Measurements from ENCODE around the gene VARS1.
"Not testable (repeated sequence)": the region's sequence is repeated elsewhere in the genome, so short reads cannot be mapped to it uniquely, and the experiment has no call there.

VARS1 gene

GRCh38 chr6:31821301-31822035 lies 25.9 kb upstream of the VARS1 start:
- DNase-seq: peak; percentile 32

- DNase-seq: not testable (repeated sequence)
These were observed 24.8 kb upstream of the VARS1 start for GRCh38 chr6:31820399-31820798.

DNA sequence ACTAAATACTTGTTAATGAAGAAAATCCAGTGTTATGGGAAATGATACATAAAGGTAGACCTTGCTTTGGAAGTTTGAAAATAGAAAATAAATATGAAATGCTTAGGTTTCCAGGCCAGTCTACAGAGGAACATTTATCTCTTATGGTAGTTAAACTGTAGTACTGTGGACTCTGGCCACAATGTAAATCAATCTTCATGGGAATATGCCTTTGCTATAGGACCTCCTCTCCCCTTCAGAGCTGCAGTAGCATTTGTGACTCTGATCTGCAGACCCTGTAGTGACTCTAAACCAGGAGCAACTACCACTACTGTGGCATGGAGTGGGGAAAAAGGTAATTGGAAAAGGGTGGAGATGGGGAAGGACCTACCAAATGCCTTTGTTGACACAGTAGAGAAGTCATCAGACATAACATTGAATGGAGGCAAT lies 24.3 kb upstream of the VARS1 start:
- DNase-seq: no peak

GRCh38 chr6:31817929-31818511 lies 22.5 kb upstream of the VARS1 start:
- DNase-seq: not testable (repeated sequence)

DNA sequence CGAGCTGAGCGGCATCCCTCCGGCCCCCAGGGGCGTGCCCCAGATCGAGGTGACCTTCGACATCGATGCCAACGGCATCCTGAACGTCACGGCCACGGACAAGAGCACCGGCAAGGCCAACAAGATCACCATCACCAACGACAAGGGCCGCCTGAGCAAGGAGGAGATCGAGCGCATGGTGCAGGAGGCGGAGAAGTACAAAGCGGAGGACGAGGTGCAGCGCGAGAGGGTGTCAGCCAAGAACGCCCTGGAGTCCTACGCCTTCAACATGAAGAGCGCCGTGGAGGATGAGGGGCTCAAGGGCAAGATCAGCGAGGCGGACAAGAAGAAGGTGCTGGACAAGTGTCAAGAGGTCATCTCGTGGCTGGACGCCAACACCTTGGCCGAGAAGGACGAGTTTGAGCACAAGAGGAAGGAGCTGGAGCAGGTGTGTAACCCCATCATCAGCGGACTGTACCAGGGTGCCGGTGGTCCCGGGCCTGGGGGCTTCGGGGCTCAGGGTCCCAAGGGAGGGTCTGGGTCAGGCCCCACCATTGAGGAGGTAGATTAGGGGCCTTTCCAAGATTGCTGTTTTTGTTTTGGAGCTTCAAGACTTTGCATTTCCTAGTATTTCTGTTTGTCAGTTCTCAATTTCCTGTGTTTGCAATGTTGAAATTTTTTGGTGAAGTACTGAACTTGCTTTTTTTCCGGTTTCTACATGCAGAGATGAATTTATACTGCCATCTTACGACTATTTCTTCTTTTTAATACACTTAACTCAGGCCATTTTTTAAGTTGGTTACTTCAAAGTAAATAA lies 21.8 kb upstream of the VARS1 start:
- DNase-seq: not testable (repeated sequence)

GRCh38 chr6:31815025-31815838 lies 19.7 kb upstream of the VARS1 start, which contains the start of the genes HSPA1A and HSPA1L:
TSS of gene HSPA1A (plus strand) at chr6:31815543. CDS start at chr6:31815757, 214 bp downstream.
TSS of gene HSPA1L (minus strand) at chr6:31815283. CDS start at chr6:31811972, 3,311 bp downstream.
- DNase-seq: peak; percentile 54

DNA sequence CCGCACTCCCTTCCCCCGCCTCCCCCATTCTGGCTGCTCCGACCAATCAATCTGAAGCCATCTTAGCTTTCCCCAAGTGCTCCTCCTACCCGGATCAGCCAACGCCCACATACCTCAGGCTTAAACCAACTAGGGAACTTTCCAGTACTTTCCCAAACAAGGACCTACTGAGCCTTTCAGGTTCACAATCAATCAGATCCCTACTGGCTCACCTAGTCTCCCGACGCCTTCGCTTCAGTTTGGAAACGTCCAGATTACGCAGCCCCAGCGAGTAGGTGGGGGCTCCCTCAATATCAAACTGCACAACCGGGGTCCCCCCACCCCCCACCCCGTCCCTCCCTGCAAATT lies 19.1 kb upstream of the VARS1 start:
- peak; percentile 48 for DNase-seq

DNA sequence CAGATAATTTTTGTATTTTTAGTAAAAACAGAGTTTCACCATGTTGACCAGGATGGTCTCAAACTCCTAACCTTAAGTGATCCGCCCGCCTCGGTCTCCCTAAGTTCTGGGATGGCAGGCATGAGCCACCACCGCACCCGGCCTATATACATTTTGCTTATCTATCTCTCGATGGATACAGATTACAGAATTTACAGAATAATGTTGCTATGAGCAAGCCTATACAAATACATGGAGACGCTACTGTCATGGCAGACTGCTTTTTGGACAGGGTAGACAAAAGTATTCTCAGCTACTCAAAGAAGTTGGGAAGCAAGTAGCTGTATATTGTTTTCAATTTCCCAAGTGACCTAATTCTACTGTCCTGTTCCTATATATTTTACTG lies 17.9 kb upstream of the VARS1 start:
- DNase-seq: no peak

DNA sequence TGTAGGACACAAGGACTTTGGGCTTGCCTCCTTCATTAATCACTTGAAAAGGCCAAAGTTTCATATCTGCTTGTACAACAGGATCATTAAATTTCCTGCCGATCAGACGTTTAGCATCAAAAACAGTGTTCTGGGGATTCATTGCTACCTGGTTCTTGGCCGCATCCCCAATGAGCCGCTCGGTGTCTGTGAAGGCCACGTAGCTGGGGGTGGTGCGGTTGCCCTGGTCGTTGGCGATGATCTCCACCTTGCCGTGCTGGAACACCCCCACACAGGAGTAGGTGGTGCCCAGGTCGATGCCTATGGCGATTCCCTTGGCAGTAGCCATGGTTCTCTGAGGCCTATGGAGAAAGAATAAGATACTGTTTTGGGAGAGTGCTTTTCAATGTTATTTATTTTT lies 16.1 kb upstream of the VARS1 start:
- no peak for DNase-seq

GRCh38 chr6:31808599-31808998 lies 13.0 kb upstream of the VARS1 start:
- DNase-seq: not testable (repeated sequence)

- peak; percentile 96 for DNase-seq
These were observed 11.1 kb upstream of the VARS1 start, which contains the start of gene LSM2 for GRCh38 chr6:31806470-31807272. TSS of gene LSM2 (minus strand) at chr6:31806966. CDS start at chr6:31806757, 209 bp downstream.

DNA sequence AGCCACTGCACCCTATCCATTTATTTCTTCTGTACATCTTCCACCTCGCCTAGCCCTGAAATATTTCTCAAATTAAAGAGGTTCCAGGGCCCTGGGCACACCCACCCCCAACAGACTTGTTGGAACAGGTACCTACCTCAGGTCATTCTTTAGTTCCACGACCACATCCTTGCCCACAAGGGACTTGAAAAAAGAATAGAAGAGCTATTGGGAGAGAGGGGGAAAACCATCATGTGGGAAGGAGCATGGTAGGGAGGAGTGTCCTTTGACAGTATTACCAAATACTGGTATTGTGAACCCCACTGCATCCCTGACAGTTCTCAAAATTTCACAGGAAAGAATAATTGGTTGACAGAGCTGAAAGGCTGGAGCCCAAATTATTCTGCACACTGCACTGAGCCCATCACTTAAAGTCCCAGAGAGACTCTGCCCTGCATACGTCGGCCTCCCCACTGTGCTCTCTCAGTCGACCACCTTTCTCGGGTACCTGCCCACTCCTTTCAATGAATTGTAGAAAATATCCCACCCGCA lies 10.5 kb upstream of the VARS1 start:
- no peak for DNase-seq

DNA sequence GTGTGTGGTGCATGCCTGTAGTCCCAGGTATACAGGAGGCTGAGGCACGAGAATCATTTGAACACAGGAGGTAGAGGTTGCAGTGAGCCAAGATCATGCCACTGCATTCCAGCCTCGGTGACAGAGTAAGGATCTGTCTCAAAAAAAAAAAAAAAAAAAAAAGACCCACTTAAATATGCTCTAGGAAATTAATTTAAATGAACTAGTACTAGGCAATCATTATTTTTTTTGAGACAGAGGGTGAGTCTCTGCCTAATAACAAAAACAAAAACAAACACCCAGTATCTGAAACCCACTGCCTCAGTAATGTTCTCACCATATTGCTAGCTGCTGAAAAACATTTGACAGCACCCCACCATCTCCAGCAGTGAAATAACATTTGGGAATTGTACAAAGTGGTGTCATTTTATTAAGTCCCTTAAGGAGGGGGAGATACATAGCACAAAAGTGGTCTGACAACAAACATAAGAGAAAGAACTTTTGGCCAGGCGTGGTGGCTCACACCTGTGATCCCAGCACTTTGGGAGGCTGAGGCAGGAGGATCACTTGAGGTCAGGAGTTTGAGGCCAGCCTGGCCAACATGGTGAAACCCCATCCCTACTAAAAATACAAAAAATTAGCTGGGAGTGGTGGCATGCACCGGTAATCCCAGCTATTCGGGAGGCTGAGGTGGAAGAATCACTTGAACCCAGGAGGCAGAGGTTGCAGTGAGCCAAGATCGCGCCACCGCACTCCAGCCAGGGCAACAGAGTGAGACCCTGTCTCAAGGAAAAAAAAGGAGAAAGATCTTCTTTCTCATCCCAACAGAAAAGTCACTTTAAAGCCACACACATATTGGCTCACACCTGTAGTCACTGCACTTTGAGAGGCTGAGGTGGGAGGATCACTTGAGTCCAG lies 5.7 kb upstream of the VARS1 start:
- DNase-seq: not testable (repeated sequence)

GRCh38 chr6:31799781-31800180 lies 4.2 kb upstream of the VARS1 start:
- no peak for DNase-seq

DNA sequence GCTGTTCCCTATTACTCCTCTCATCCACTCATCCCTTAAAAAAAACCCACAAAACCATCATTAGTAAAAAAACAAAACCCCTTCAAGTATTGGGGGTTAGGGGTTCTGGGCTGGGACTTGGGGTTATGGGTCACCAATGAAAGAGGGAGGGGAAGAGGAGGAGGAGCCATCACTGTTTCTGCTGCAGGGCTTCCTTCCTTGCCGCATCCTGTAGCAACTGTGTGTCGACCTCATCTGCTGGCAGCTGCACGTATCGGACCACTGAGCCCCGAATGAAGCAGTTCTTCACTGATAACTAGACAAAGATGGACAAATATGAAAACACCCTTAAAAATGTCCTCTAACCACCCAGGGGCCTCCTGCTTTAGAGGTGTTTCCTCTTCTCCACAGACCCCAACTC lies 2.0 kb upstream of the VARS1 start:
- no peak for DNase-seq

DNA sequence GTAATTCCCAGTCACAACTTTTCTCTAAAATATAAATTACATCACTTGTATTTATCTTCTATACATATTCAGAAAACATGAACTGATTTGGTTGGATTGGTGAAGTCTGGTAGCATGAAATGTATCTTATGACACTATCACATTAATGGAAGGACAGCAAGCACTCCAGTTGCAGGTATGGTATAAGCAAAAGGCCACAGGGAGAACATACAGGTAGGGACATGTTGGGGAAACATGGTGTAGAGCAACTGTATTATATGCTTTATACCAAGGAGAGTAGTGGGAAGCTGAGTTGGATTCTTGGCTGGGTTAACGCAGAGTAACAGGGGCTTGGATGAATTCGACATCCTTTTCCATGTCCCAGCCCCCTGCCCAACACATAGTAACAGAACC lies 1.4 kb upstream of the VARS1 start:
- DNase-seq: no peak

DNA sequence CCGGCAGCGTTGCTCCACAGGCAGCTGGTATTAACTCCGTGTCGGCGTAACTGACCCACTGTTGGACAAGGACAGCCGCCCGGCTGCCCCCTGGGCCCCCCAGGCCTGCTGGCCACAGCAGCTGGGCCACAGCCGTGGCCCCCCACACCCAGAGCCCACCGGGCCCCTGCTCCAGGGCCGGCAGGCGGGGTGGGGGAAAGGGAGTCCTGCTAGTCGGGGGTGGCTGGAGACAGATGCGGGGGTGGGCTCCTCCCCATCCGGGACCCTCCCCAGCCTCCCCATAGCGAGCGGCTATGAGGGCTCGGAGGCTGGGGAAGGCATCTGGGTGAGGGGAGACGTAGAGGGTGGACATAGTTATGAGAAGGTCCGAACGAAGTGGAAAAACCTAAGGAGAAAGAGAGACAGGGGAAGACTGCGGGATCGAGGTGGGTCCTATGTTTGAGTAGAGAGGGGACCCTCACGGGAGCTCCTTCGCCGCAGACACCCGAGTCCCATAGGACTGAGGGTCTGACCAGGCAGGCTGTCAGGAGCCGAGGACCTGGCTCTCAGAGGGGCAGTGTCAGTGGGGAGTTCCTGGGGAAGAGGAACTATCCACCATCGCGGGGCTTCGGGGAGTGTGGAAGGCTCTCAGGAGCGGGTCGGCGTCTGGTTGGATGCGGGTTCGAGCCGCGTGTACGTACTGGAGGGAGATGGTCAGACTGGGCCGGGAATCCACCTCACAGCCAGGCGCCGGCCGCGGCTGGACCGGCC lies 511 bp downstream of the VARS1 start:
- no peak for DNase-seq

DNA sequence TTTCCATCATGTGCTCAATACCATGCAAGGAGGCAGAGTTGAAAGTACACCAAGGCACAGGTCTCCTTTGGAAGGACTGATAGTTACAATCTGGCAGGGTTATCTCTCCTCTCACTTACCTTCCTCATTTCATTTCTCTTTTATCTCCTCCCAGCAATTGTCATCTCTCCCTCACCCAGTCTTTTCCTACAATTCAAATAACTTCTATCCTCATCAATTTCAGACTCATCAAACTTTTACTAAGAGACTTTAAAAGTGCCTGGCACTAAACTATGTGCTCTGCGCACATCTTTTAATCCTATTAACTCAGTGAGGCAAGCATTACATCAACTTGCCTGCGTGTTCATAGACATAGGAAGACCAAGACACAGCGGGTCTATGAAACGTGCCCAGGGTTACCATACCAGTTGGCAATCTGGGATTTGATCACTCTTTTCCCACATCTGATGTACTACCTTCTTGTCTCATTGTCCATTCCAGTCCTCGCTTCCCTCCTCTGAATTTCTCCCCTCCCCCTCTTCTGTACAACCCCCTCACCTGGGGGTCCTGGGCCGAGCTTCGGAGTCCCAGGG lies 1.2 kb downstream of the VARS1 start:
- no peak for DNase-seq

DNA sequence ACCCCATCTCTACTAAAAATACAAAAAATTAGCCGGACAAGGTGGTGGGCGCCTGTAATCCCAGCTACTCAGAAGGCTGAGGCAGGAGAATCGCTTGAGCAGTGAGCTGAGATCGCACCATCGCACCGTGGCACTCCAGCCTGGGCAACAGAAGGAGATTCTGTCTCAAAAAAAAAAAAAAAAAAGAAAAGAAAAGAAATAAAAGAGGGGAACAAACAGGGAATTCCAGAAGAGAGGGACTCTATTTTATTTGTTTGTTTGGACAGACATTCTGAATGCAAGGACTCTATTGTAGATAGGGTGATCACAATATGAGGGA lies 1.7 kb downstream of the VARS1 start:
- not testable (repeated sequence) for DNase-seq

DNA sequence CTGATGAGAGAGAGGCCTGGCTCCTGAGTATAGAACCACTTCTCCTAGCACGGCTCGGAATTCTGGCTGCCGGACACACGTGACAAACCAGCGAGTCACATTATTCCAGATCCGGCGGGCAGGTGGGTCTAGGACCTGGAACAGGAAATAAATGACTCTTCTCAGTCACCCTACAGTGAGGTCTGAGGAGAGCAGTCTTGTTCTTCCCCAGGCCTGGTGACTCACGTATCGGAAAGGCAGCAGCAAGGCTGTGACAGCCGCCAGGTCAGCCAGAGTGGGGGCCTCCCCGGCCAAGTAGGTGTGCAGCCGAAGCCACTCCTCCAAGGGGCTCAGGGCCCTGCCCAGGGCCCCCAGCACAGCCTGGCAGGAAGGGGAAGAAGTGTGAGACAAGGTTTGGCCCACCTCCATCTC lies 2.8 kb downstream of the VARS1 start:
- DNase-seq: no peak

Measured in activated CD4-positive, alpha-beta T cell treated with anti-CD3 and anti-CD28 coated beads for 1 hour (primary cell).